ENCODE data around the gene SMIM24.
"Not testable (repeated sequence)": the region's sequence is repeated elsewhere in the genome, so short reads cannot be mapped to it uniquely, and the experiment has no call there.

SMIM24 gene

GRCh38 chr19:3480383-3481091 lies at the start of gene SMIM24:
SMIM24 (minus strand) TSS chr19:3480525; CDS start chr19:3480463, 62 bp downstream.
- no peak for DNase-seq

DNA sequence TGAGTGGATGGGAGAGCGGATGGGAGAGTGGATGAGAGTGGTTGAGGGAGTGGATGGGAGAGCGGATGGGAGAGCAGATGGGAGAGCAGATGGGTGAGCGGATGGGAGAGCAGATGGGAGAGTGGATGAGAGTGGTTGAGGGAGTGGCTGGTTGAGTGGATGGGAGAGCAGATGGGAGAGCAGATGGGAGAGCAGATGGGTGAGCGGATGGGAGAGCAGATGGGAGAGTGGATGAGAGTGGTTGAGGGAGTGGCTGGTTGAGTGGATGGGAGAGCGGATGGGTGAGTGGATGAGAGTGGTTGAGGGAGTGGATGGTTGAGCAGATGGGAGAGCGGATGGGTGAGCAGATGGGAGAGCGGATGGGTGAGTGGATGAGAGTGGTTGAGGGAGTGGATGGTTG lies 49.0 kb upstream of the SMIM24 start:
- not testable (repeated sequence) for DNase-seq

- no peak for DNase-seq
These were observed 48.4 kb upstream of the SMIM24 start for GRCh38 chr19:3528539-3529211.

DNA sequence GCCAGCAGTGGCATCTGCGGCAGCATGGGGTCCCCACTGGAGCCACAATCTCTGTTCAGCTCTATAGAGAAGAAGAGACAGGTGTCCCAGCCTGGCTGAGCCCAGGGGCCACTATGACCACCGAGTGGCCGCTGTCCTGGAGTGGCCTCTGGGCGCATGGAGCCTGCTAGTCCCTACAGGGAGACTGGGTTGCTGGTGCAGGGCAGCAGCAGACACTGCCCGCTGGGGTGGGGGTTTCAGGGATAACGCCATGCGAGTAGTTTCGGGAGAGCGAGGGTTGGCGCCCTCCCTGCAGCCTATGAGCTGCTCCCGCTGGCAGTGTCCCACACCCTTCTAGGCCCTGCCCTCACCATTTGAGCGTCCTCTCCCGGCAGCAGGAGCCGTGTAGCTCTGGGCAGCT lies 47.8 kb upstream of the SMIM24 start:
- DNase-seq, result no peak

DNA sequence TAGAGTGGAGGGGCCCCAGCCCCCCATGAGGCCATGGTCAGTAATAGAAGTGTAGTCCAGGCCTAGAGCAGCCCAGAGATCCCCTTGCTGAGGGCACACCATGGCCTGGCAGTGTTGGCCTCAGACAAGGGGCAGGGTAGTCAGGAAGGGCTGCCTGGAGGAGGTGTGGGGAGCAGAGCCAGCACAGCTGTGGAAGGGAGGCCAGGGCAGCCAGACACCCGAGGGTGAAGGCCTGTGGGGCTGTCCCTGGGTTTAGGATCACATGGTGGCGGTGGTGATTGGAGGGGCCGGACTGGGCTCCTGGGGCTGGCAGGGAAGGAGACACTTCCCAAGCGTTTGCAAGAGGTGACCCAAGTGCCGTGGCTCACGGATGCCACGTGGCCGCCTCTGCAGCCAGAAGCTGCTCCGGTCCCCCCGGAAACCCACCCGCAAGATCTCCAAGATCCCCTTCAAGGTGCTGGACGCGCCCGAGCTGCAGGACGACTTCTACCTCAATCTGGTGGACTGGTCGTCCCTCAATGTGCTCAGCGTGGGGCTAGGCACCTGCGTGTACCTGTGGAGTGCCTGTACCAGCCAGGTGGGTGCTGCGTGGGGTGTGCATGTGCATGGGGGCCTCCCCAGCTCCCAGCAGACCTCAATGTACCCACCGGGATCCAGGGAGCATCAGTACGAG lies 47.0 kb upstream of the SMIM24 start:
- DNase-seq, result no peak

DNA sequence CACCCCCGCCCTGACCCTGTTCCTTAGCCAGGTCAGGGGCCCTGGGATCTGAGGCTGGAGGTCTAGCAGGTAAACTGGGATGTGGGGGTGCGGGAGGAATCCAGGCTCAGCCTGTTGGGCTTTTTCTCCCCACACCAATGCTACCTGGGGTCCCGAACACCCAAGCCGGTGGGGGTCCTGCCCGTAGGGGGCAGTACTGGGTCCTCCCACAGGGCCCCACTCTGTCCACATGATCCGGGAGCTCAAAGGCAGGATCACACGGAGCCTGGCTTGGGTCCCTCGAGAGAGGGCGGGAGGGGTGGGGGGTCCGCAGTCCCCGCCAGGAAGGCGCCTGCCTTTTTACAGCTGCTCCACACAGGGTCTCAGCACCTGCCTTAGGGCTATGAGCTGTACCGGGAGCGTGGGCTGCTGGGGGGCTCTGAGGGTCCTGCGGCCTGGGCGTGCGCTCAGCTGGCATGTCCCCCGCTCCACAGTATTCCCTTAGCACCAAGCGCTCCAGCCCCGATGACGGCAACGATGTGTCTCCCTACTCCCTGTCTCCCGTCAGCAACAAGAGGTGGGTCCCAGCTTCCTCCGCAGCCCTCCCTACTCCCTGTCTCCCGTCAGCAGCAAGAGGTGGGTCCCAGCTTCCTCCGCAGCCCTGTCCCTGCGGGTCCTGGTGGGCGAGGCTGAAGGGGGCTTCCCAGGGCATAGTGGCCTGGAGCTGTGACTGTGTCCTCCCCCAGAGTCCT lies 46.3 kb upstream of the SMIM24 start:
- DNase-seq, result no peak

DNA sequence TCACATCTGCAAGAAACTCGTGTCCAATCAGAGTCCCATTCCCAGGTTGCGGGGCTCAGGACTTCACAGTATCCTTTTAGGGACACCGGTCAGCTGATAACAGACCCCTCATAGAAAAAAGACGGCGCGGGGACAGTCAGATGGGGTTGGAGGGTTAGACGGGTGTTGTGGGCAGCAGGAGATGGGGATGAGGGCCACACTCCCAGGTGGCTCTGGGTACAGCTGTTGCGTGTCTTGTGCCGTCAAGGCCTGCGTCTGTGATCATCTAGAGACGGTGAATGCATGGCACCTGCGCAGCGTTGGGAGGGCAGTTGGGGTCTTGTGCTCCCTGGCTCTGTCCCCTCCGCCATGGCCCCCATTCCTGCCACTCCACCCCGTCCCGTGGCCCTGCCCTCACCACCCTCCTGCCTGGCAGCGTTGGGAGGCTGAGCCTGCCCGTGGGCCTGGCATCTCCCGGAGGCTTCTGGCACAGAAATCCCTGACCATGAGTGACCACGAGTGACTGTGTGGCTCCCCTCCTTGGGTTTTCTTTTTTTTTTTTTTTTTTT lies 44.7 kb upstream of the SMIM24 start:
- no peak for DNase-seq

GRCh38 chr19:3524078-3524842 lies 43.9 kb upstream of the SMIM24 start:
- DNase-seq, result no peak

- no peak for DNase-seq
These were observed 43.2 kb upstream of the SMIM24 start for GRCh38 chr19:3523361-3524077.

GRCh38 chr19:3522421-3523360 lies 42.4 kb upstream of the SMIM24 start:
- no peak for DNase-seq

- DNase-seq, result no peak
These were observed 40.8 kb upstream of the SMIM24 start for GRCh38 chr19:3521104-3521445.

- no peak for DNase-seq
These were observed 40.1 kb upstream of the SMIM24 start for GRCh38 chr19:3520166-3521103.

DNA sequence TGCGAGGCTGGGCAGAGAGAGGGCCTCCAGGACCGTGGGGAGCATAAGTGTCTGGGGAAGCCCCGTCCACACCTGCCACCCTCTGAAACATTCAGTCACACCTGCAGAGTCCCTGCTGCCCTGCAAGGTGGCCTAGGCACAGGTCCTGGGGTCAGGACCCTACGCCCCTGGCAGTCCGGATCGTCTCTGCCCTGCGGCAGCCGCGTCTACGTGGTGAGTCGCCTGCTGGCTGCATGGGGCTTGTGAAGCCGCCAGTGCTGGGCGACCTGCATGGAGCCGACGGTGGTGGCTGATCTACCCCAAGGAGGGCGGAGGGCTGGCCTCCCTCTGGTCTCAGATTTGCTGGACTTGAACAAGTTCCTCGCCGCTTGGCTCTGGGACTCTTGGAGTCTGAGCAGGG lies 38.8 kb upstream of the SMIM24 start:
- no peak for DNase-seq

DNA sequence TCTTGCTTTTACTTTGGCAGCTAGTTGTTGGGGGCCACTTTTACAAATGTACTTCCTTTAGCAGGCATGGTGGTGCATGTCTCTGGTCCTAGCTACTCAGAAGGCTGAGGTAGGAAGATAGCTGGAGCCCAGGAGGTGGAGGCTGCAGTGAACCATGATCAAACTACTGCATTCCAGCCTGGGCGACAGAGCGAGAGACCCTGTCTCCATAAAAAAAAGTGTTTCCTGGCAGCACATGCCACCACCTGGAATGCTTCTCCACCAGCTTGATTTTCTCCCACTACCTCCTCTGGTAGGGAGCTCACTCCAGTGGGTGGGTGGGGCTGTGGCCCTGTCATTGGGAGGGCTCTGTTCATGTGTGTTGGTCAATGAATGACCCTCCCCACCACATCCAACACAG lies 38.3 kb upstream of the SMIM24 start:
- no peak for DNase-seq

DNA sequence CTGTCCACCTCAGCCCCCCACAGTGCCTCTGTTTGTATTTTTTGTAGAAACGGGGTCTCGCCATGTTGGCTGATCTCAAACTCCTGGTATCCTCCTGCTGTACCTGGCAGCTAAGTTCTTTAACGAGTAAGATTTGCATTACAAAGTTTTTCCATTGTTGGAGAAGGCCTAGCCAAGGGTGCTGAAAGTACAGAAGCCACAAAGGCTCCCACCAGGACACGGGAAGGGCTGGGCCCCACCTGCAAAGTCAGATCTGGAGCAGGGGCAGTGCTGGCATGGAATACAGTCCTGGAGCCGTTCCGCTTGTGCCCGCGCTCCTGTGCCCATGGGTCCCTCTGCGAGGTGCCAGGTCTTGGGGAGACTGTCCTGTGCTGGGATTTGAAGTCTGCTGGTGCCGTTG lies 37.9 kb upstream of the SMIM24 start:
- no peak for DNase-seq

DNA sequence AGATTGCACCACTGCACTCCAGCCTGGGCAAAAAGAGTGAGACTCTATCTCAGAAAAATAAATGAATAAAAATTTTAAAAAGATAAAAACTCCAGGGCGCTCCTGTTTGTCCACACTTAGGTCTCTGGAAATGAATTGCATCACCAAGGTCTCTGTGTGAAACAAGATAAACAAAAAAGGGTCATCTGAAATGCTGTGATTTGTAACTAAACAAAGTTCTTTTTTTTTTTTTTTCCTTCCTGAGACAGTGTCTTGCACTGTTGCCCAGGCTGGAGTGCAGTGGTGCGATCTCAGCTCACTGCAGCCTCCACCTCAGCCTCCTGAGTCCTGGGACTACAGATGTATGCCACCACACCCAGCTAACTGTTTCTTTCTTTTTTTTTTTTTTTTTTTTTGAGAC lies 37.3 kb upstream of the SMIM24 start:
- no peak for DNase-seq

DNA sequence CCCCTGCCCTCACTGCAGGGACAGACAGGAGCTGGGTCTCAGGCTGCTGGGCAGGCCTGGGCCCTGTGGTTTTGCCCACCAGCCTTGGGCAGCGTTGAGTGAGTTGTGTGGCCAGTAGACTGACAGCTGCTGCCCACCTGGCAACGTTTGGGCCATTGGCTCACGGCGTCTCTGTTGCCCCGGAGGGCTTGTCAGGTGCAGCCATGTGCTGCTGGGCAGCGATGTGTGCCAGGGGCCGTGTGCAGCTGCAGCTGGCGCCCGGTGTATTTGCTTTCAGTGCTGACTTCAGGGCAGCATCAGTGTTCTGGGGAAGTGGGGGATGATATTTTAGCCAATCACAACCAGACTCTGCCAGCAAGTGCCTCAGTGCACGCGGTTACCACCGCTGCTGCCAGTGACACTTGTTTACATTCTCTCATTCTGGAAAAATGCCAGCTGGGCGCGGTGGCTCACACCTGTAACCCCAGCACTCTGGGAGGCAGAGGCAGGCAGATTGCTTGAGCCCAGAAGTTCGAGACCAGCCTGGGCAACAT lies 36.4 kb upstream of the SMIM24 start:
- DNase-seq, result no peak

DNA sequence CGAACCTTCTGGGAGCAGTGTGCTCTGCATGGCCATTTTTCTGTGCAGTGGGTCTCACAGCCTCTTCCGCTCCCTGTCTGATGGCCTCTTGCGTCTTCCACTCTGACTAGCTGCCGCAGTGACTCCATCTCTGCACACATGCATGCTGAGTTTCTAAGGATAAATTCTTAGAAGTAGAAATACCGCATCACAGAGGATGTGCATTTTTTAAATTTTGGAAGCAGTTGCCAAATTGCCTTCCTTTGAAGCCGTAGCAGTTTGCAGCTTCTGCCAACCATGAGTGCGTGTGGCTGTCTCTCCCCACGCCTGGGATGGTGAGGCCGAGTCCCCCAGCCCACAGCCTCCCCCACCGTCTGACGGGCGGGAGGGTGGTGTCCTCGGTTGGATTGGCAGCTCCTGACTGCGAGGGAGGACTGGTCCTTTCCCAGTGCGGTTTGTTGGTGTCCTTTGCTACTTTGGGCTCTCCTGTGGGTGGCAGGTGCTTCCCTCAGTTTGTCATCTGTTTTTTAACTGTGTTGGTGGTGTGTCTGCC lies 35.6 kb upstream of the SMIM24 start:
- no peak for DNase-seq

DNA sequence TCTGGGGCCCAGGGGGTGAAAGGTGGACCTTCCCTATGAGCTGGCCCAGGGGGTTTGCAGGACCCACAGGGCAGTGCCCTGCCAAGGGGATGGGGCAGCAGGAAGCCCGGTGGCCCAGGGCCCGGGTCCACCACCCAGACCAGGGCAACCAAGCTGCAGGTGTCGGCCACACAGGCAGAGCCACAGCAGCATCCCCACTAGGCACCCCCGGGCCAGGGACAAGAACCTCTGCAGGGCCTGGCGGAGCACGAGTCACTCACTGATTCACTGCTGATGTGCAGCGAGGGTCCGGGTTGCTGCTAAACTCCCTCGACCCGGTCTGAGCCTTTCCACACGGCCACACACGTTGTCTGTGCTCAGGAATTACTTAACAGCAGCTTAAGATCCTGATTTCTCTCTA lies 34.6 kb upstream of the SMIM24 start:
- DNase-seq, result no peak

All from activated naive CD4-positive, alpha-beta T cell treated with anti-CD3 and anti-CD28 coated beads, Interleukin-2, amount 50 U/mL, for 16 hours (primary cell).